ENCODE data around the gene ZBTB9.

- TF ChIP-seq CTCF (IDR thresholded peaks at IDR 0.05; ENCODE audit: poor library complexity) (no peak), EZH2 (IDR thresholded peaks at IDR 0.05; ENCODE audit: borderline replicate concordance) (no peak)
Observed at GRCh38 chr6:33438978-33439594, 15.3 kb upstream of the ZBTB9 start.
